Thyroid gland (tissue), 4 donors: Measurements from ENCODE around the gene SIM1. TPM values are rescaled to one million over a fixed set of nuclear protein-coding genes. Genes with fewer than 3 reads are reported as not detected.

Experiments
- DNase-seq, 2 donors: peaks; one replicate each; pipeline ENCODE4 v3.0.0-alpha.2; 2019
- H3K27ac ChIP-seq, 3 donors: fragments of 200-600 bp; sonication (generic); 1 replicate in 2 of 3; 2 replicates in 1 of 3; pipeline ENCODE4 v1.5.1; 2016 to 2019; ENCODE audit warnings: mild to moderate bottlenecking in 1 of 3, moderate library complexity in 1 of 3
- H3K27me3 ChIP-seq: fragments of 200-600 bp; sonication (generic); one replicate; pipeline ENCODE4 v1.5.1; 2019
- H3K36me3 ChIP-seq, 2 donors: fragments of 200-600 bp; sonication (generic); one replicate each; pipeline ENCODE4 v1.5.1; 2016 to 2019
- H3K4me1 ChIP-seq, 2 donors: fragments of 200-600 bp; sonication (generic); one replicate each; pipeline ENCODE4 v1.5.1; 2017 to 2019
- H3K4me3 ChIP-seq, 3 donors: fragments of 200-600 bp; sonication (generic); replicated peaks in 1 of 3; 1 replicate in 2 of 3; 2 replicates in 1 of 3; pipeline ENCODE4 v1.5.1; 2016; ENCODE audit warnings: mild to moderate bottlenecking in 1 of 3
- H3K9me3 ChIP-seq: fragments of 200-600 bp; sonication (generic); one replicate; pipeline ENCODE4 v1.5.1; 2017
- CTCF ChIP-seq, 6 experiments: fragments of 200-600 bp in 3 of 6; fragments of 450-650 bp in 3 of 6; sonication (generic) in 3 of 6; IDR thresholded peaks; one replicate each; pipeline ENCODE4 v1.5.1; 2016 to 2019; ENCODE audit warnings: antibody characterized with exemption in 6 of 6, mild to moderate bottlenecking in 2 of 6, inconsistent platforms in 1 of 6, moderate library complexity in 1 of 6
- POLR2A ChIP-seq, 2 donors: fragments of 450-650 bp; IDR thresholded peaks; one replicate each; pipeline ENCODE4 v1.6.1; 2017; ENCODE audit warnings: antibody characterized with exemption in 2 of 2, mild to moderate bottlenecking in 2 of 2, moderate library complexity in 1 of 2
- WGBS, 2 donors: methylation state at CpG; one replicate each; pipeline ENCODE4 v1.1.5; 2017; 5-methylcytosine and 5-hydroxymethylcytosine counted together
- intact Hi-C: fragments of 100-400 bp; cut with DNase I; formaldehyde crosslinking; loops from one replicate; pipeline ENCODE4 v1.15.1; 2023
- total RNA-seq, 4 donors: library from RNA; depleted of rRNA; stranded (reverse); fragments of >200 nt; gene quantifications; one replicate each; pipeline ENCODE4 v1.2.3, GENCODE V29; 2016

Gene SIM1
- total RNA-seq, 4 donors from 2014 or later: not detected

- intact Hi-C loops: no loop called here
- no peaks in the 10 kb centered on the region for H3K4me1 ChIP-seq
- no peaks in the 10 kb centered on the region for H3K36me3 ChIP-seq
- 50 to 56% methylated on average over 2 of the region's 2 CpGs for WGBS, 2 donors
- H3K27ac ChIP-seq: no peak overlapping the region
- TF ChIP-seq POLR2A (IDR thresholded peaks at IDR 0.05) (no peak), CTCF (IDR thresholded peaks at IDR 0.05) (no peak)
- H3K27me3 ChIP-seq: no peaks in the 10 kb centered on the region
- no peak overlapping the region for H3K4me3 ChIP-seq
- H3K9me3 ChIP-seq: no peaks in the 10 kb centered on the region
- no peak for DNase-seq
Observed at GRCh38 chr6:100346203-100346602, 118.5 kb downstream of the SIM1 start.

- H3K9me3 ChIP-seq: no peaks in the 10 kb centered on the region
- TF ChIP-seq CTCF (IDR thresholded peaks at IDR 0.05) (no peak), POLR2A (IDR thresholded peaks at IDR 0.05) (no peak)
- no peak overlapping the region for H3K27ac ChIP-seq
- H3K36me3 ChIP-seq: no peaks in the 10 kb centered on the region
- H3K27me3 ChIP-seq: no peaks in the 10 kb centered on the region
- intact Hi-C loops: no loop called here
- DNase-seq: no peak
- no peaks in the 10 kb centered on the region for H3K4me1 ChIP-seq
- no peak overlapping the region for H3K4me3 ChIP-seq
- WGBS, 2 donors: 92 to 93% methylated on average over 4 of the region's 4 CpGs
Observed at GRCh38 chr6:100344761-100345160, 120.0 kb downstream of the SIM1 start.

DNA sequence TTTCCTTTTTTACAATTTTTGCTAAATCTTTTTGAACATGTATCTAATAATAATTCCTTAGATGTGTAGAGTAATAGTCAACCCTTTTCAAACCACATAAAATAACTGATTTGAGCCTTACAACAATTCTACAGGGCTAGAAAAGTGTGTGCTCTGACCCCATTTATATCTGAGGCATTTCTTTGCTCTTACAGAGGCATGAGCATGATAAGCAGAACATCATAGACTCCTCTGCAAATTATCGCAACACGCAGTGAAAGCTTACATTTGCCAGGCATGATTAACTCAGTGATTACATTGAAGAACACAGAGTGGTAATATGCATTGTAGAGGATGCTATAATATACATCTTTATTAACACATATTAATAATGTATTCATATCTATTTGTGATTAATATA lies 120.4 kb downstream of the SIM1 start:
- no peak for DNase-seq
- no peaks in the 10 kb centered on the region for H3K36me3 ChIP-seq
- H3K9me3 ChIP-seq: no peaks in the 10 kb centered on the region
- intact Hi-C loops: no loop called here
- WGBS, 2 donors: 88 to 93% methylated on average over 2 of the region's 2 CpGs
- no peak overlapping the region for H3K4me3 ChIP-seq
- H3K27me3 ChIP-seq: no peaks in the 10 kb centered on the region
- no peak overlapping the region for H3K27ac ChIP-seq
- no peaks in the 10 kb centered on the region for H3K4me1 ChIP-seq
- TF ChIP-seq CTCF (IDR thresholded peaks at IDR 0.05) (no peak), POLR2A (IDR thresholded peaks at IDR 0.05) (no peak)

GRCh38 chr6:100343316-100344077 lies 121.2 kb downstream of the SIM1 start:
- Histone ChIP-seq H3K4me3 (no peak overlapping the region), H3K27me3 (no peaks in the 10 kb centered on the region), H3K9me3 (no peaks in the 10 kb centered on the region), H3K27ac (no peak overlapping the region), H3K4me1 (no peaks in the 10 kb centered on the region), H3K36me3 (no peaks in the 10 kb centered on the region)
- no peak for TF ChIP-seq CTCF (IDR thresholded peaks at IDR 0.05)
- intact Hi-C loops: no loop called here
- DNase-seq: no peak
- WGBS, 2 donors: 57 to 63% methylated on average over 4 of the region's 4 CpGs

DNA sequence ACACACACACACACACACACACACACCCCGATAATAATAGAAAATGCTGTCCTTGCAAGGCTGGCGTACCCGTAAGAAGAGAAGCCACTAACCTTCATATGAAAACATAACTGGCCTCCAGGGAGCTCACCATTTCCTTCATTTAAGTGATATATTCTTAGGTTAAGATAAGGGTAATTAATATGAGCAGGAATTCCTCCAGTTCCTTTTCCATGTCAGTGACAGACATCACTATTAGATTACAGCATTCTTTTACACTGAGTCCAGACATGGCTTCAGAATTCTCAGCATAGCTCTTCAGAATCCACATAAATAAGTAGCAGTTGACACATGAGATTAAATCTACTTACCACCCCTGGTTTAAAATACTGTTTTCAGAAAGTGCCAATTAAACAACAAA lies 121.9 kb downstream of the SIM1 start:
- no peak overlapping the region for H3K4me3 ChIP-seq
- H3K9me3 ChIP-seq: no peaks in the 10 kb centered on the region
- DNase-seq: no peak
- no peaks in the 10 kb centered on the region for H3K36me3 ChIP-seq
- H3K27ac ChIP-seq: no peak overlapping the region
- WGBS, 2 donors: 65 to 78% methylated on average over 3 of the region's 3 CpGs
- no peak for TF ChIP-seq POLR2A (IDR thresholded peaks at IDR 0.05)
- TF ChIP-seq CTCF (IDR thresholded peaks at IDR 0.05): no peak
- no peaks in the 10 kb centered on the region for H3K27me3 ChIP-seq
- no peaks in the 10 kb centered on the region for H3K4me1 ChIP-seq
- intact Hi-C loops: no loop called here
